HG03469 (cell line): Measurements from ENCODE around the gene G6PC3.
A peak's percentile ranks its signal among the peaks of the same experiment; 100 is the strongest.
"Not testable (repeated sequence)": the region's sequence is repeated elsewhere in the genome, so short reads cannot be mapped to it uniquely, and the experiment has no call there.

Source experiments
- ATAC-seq: cut with Tn5 transposase; IDR thresholded peaks from one replicate; pipeline ENCODE4 v1.9.1; 2021; ENCODE audit warnings: mild to moderate bottlenecking, moderate library complexity, moderate number of reproducible peaks; ENCODE audit not compliant: unreplicated experiment

Gene G6PC3

DNA sequence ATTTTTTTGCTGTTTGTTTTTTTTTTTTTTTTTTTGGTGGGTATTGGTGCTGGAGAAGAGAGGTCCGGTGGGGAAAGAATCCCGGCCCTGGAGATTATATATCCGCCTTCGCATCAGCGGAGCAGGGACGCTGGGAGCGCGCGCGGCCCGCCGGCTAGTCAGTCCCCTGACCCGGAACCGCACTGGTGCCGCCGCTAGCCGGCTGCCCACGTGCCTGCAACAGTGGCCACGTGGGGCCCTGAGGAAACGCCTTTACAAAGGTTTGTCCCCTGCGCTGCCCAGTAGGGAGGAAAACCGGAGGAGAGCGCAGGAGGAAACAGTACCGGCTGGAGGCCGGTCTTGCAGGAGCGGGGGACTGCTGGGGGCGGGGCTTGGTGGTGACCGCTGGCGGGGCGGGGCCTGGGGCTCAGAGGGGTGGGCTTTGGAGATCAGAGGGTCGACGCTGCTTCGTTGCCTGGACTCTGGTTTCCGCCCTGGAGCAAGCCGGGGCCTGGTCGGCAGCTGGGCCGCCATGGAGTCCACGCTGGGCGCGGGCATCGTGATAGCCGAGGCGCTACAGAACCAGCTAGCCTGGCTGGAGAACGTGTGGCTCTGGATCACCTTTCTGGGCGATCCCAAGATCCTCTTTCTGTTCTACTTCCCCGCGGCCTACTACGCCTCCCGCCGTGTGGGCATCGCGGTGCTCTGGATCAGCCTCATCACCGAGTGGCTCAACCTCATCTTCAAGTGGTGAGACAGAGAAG is at the start of gene G6PC3:
Gene G6PC3 (plus strand): TSS at position 281 of the 743 bp plus-strand sequence. CDS start 231 bp downstream, at position 512.
- ATAC-seq = peak; percentile 38

DNA sequence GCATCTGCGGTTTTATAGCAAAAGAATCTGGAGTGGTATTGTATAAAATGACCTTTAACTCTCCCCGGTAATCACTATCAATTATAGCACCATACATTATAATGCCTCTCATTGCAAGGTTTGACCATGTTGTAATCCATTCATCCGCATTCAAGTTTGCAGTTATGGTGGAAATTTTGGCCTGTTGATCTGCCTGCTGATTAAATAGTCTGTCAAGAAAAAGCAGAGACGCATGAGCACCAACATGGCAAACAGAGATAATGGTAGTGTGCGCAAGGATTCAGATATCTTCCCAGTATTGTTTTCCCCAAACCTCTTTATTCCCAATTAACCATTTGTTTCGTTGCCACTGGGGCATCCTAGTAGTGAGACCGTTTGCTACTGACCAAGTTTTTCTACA is 49.3 kb upstream of the G6PC3 start:
- ATAC-seq = not testable (repeated sequence)

DNA sequence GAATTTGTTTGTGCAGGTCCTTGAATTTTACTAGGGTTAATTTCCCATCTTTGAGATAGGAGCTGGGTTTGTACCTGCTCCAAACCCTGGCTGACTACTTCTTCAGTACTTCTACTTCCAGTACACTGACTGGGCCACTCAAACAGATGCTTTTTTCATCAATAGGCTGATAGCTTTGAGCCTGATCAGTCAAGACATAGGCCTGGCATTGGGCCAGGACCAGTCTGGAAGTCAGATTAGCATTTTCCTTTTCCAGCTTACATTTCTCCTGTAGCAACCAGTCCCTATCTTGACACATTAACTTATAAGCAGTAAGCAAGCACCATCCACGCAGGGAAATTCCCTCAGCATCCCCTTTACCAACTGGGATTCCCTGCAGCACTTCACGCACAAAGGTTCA is 48.3 kb upstream of the G6PC3 start:
- no peak for ATAC-seq

GRCh38 chr17:44023545-44024270 is 46.8 kb upstream of the G6PC3 start:
- ATAC-seq = no peak

GRCh38 chr17:44024271-44024663 is 46.3 kb upstream of the G6PC3 start:
- ATAC-seq = no peak

GRCh38 chr17:44024853-44025252 is 45.7 kb upstream of the G6PC3 start:
- ATAC-seq = no peak

DNA sequence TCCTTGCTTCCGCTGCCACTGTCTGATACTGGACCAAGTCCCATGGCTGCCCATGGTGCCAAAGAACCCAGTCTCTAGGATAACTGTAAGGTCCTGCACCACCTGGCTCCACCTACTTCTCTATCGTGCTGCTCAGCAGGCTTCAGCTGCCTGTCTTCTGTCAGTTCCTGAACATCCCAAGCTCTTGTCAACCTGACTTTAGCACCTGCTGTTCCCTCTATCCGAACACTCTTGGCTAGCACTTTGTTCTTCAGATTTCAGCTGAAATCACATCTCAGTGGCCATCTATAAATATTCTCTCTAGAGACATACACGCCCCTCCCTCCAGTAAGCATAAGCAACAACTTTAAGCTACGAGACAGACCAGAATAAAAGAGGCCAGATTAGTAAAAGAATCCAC is 40.8 kb upstream of the G6PC3 start:
- no peak for ATAC-seq

DNA sequence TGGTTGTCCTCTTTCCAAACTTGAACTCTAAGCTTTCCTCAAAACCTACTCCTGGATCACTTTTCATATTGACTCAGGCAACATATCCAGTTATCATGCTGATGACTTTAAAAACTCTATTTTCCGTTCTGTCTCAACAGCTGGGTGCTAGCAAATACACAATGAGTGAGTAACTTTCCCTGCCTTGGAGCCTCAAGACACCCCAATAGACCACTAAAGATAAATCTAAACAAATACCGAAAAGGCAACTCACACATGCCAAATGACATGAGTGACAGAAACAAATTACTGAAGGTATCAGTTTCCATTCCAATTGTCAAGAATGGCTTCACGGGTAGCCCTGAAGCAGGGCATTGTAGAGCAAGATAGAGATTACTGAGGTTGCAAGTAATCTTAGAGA is 40.1 kb upstream of the G6PC3 start:
- ATAC-seq = no peak

DNA sequence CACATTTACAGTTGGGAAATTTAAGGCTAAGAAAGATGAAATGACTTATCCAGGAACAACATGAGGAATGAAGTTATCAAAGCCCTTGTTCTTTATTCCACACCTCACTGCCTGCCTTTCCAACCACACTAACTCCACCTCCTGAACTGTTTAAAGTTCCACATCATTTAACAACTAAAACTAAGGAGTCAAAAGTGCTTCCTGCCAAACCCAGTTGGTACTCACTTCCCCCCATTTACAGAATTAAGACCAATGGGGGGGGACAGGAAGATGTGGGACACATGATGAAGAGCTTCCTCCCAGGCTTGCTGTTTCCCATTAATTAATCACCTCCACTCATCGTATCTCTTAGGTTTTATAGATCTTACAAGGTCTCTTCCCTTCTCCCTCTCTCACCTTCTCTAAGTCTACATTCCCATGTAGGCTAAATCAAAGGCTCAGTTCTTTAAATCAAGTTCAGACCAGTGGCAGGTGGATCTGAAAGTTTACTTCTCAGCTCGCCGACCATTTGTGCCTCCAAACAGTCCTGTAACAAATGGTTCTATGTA is 36.6 kb upstream of the G6PC3 start:
- no peak for ATAC-seq

GRCh38 chr17:44034688-44035087 is 35.8 kb upstream of the G6PC3 start:
- not testable (repeated sequence) for ATAC-seq

DNA sequence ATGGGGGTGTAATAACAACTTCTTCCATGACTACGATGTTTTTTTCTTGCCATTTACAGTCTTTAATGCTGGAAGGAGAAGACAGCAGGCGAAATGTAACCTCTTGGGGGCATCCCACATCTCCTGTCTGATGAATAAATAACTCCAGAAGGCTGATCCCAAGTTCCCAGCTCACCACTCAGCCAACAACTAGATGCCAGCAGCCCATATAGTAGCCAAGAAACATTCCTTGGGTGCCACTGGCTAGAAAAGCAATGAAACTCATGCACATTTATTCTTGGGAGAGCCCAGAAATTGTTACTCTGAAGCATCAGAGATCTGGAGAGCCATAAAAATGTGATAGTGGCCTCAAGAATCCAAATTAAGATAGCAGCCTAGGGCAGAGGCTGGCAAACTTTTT is 33.1 kb upstream of the G6PC3 start:
- ATAC-seq = no peak

DNA sequence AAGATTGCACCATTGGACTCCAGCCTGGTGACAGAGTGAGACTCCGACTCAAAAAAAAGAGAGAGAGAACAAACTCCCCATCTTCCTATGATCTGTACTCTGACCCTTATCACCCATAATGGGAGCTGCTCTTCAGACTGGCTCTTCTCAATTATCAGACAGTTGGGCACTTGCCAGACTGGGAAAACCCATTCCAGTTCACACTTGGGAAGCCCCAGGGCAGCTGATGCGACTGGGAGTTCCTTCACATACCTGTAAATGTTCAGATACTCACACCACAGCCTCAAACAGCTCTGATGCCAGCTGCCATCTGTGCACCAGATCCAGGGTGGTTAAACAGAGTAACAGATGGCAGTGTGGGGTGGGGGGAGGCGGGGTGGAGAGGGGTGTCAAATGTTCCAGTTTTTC is 31.9 kb upstream of the G6PC3 start:
- no peak for ATAC-seq

- no peak for ATAC-seq
Measured at GRCh38 chr17:44039829-44040635, 30.5 kb upstream of the G6PC3 start.

DNA sequence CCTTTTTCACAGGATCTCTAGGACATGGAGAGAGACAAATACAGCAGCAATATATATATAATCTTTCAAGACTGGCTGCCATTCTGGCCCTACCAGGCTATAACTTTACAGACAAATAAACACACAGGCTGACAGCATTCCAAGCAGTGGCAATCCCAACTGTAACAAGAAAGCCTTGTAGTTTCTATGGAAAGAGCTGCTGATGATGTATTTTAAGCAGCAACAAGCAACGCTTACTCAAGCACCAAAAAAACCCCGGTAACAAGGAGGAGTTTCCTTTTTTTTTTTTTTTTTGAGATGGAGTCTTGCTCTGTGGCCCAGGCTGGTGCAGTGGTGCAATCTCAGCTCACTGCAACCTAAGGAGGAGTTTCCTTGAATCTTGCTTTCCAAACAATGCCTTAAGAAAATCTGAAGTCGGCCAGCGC is 27.3 kb upstream of the G6PC3 start:
- ATAC-seq = no peak

GRCh38 chr17:44044071-44044470 is 26.5 kb upstream of the G6PC3 start:
- no peak for ATAC-seq

DNA sequence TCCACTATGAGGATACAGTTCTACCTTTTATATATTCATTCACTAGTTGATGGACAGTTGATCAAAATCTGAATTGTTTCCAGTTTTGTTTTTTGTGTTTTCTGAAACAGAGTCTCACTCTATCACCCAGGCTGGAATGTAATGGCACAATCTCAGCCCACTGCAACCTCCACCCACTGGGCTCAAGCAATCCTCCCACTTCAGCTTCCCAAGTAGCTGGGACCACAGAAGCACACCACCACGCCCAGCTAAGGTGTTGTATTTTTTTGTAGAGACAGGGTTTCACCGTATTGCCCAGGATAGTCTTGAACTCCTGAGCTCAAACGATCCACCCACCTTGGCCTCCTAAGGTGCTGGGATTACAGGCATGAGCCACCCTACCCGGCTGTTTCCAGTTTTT is 25.0 kb upstream of the G6PC3 start:
- ATAC-seq = no peak

- ATAC-seq = not testable (repeated sequence)
Measured at GRCh38 chr17:44046893-44047292, 23.6 kb upstream of the G6PC3 start.

DNA sequence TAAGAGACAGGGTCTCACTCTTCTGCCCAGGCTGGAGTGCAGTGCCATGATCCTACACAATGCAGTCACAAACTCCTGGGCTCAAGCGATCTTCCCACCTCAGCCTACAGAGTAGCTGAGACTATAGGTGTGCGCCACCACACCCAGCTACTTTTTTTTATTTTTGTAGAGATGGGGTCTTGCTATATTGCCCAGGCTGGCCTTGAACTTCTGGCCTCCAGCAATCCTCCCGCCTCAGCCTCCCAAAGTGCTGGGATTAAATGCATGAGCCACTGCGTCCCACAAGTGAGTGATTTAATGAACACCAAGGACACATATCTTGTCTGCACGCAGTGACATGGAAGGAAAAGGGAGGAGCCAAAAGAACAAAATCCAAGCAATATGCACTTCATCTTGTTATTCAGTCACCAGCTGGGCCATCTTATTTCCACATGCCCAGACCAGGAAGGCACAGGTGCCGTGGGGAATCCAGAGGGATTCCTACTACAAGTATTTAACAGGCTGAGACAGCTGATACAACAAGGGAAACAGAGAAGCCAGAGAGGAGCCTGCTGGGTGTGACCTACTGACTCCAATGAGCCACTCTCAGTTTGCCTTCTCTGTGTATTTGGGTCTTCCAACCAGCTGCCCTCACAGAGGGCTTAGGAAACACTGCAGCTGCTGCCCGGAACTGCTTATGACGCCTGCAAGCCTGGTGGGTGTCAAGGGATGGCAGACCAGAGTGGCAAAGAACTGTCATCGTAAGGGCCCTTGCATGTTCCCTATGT is 21.1 kb upstream of the G6PC3 start:
- ATAC-seq = no peak

GRCh38 chr17:44053125-44053872 is 17.2 kb upstream of the G6PC3 start:
- no peak for ATAC-seq
